ENCODE data around the gene DBNDD1.

Gene DBNDD1

GRCh38 chr16:90031931-90032673, 12.8 kb upstream of the DBNDD1 start:
- Histone ChIP-seq H3K9ac (ENCODE audit: insufficient read length) (no peak overlapping the region), H3K4me3 (no peak overlapping the region), H3K27ac (no peak overlapping the region), H3K9me3 (ENCODE audit: low read depth, low read length) (no peaks in the 10 kb centered on the region), H3K36me3 (ENCODE audit: insufficient read depth, low read length) (0 out of 2 replicates have a peak, but pooled peaks cover 3% of the 10 kb centered on the region)
- no peak for DNase-seq (ENCODE audit: low read depth, low spot score)
- TF ChIP-seq EZH2 (IDR thresholded peaks at IDR 0.05) (no peak), FOXP2 (optimal IDR thresholded peaks at IDR 0.05; ENCODE audit: control extremely low read depth, extremely low read length, insufficient read depth) (no peak), POLR2AphosphoS5 (IDR thresholded peaks at IDR 0.05; ENCODE audit: borderline replicate concordance, low read depth, low read length) (no peak)

GRCh38 chr16:90031186-90031930, 12.1 kb upstream of the DBNDD1 start:
- Histone ChIP-seq H3K36me3 (ENCODE audit: insufficient read depth, low read length) (no peaks in the 10 kb centered on the region), H3K9ac (ENCODE audit: insufficient read length) (no peak overlapping the region), H3K4me3 (no peak overlapping the region), H3K27ac (no peak overlapping the region), H3K9me3 (ENCODE audit: low read depth, low read length) (no peaks in the 10 kb centered on the region)
- DNase-seq (ENCODE audit: low read depth, low spot score): no peak
- TF ChIP-seq POLR2AphosphoS5 (IDR thresholded peaks at IDR 0.05; ENCODE audit: borderline replicate concordance, low read depth, low read length) (no peak), EZH2 (IDR thresholded peaks at IDR 0.05) (no peak), FOXP2 (optimal IDR thresholded peaks at IDR 0.05; ENCODE audit: control extremely low read depth, extremely low read length, insufficient read depth) (no peak)

GRCh38 chr16:90028985-90029384, 9.7 kb upstream of the DBNDD1 start:
- H3K4me3 ChIP-seq: no peak overlapping the region
- no peak for DNase-seq (ENCODE audit: low read depth, low spot score)
- no peaks in the 10 kb centered on the region for H3K9me3 ChIP-seq (ENCODE audit: low read depth, low read length)
- no peaks in the 10 kb centered on the region for H3K36me3 ChIP-seq (ENCODE audit: insufficient read depth, low read length)
- TF ChIP-seq POLR2AphosphoS5 (IDR thresholded peaks at IDR 0.05; ENCODE audit: borderline replicate concordance, low read depth, low read length): no peak
- no peak for TF ChIP-seq EZH2 (IDR thresholded peaks at IDR 0.05)
- TF ChIP-seq FOXP2 (optimal IDR thresholded peaks at IDR 0.05; ENCODE audit: control extremely low read depth, extremely low read length, insufficient read depth): no peak
- no peak overlapping the region for H3K9ac ChIP-seq (ENCODE audit: insufficient read length)
- H3K27ac ChIP-seq: no peak overlapping the region

- no peak for DNase-seq (ENCODE audit: low read depth, low spot score)
- H3K4me3 ChIP-seq: no peak overlapping the region
- no peak overlapping the region for H3K9ac ChIP-seq (ENCODE audit: insufficient read length)
- H3K36me3 ChIP-seq (ENCODE audit: insufficient read depth, low read length): no peaks in the 10 kb centered on the region
- TF ChIP-seq EZH2 (IDR thresholded peaks at IDR 0.05) (no peak), POLR2AphosphoS5 (IDR thresholded peaks at IDR 0.05; ENCODE audit: borderline replicate concordance, low read depth, low read length) (no peak), FOXP2 (optimal IDR thresholded peaks at IDR 0.05; ENCODE audit: control extremely low read depth, extremely low read length, insufficient read depth) (no peak)
- H3K9me3 ChIP-seq (ENCODE audit: low read depth, low read length): no peaks in the 10 kb centered on the region
- H3K27ac ChIP-seq: no peak overlapping the region
Measured at GRCh38 chr16:90027611-90028010, 8.4 kb upstream of the DBNDD1 start.

DNA sequence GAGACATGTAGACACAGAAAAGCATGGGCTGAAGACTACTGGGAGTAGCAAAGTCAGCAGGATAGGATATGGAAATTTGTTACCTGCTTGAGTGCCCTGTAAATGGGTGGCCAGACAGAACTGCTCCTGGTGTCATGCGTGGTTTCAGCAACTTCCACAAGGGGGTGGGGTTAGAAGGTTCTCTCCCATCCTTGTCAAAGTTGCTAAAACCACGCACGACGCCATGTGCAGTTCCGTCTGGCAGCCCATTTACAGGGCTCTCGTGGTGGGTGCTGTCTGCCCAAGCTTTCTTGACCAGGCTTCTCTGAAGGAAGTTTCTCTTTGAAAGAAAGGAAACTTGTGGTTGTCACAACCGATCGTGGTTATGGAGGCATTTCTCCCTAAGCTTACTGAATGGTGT, 6.9 kb upstream of the DBNDD1 start:
- TF ChIP-seq POLR2AphosphoS5 (IDR thresholded peaks at IDR 0.05; ENCODE audit: borderline replicate concordance, low read depth, low read length) (no peak), FOXP2 (optimal IDR thresholded peaks at IDR 0.05; ENCODE audit: control extremely low read depth, extremely low read length, insufficient read depth) (no peak), EZH2 (IDR thresholded peaks at IDR 0.05) (no peak)
- H3K9me3 ChIP-seq (ENCODE audit: low read depth, low read length): no peaks in the 10 kb centered on the region
- no peaks in the 10 kb centered on the region for H3K36me3 ChIP-seq (ENCODE audit: insufficient read depth, low read length)
- H3K27ac ChIP-seq: no peak overlapping the region
- DNase-seq (ENCODE audit: low read depth, low spot score): no peak
- H3K9ac ChIP-seq (ENCODE audit: insufficient read length): no peak overlapping the region
- no peak overlapping the region for H3K4me3 ChIP-seq

- TF ChIP-seq FOXP2 (optimal IDR thresholded peaks at IDR 0.05; ENCODE audit: control extremely low read depth, extremely low read length, insufficient read depth) (no peak), POLR2AphosphoS5 (IDR thresholded peaks at IDR 0.05; ENCODE audit: borderline replicate concordance, low read depth, low read length) (no peak), EZH2 (IDR thresholded peaks at IDR 0.05) (no peak)
- H3K27ac ChIP-seq: no peak overlapping the region
- no peaks in the 10 kb centered on the region for H3K9me3 ChIP-seq (ENCODE audit: low read depth, low read length)
- peak overlapping the region; percentile 63 for H3K9ac ChIP-seq (ENCODE audit: insufficient read length)
- H3K36me3 ChIP-seq (ENCODE audit: insufficient read depth, low read length): no peaks in the 10 kb centered on the region
- DNase-seq (ENCODE audit: low read depth, low spot score): no peak
- H3K4me3 ChIP-seq: peak overlapping the region; percentile 72
Measured at GRCh38 chr16:90023078-90023447, 3.8 kb upstream of the DBNDD1 start.

DNA sequence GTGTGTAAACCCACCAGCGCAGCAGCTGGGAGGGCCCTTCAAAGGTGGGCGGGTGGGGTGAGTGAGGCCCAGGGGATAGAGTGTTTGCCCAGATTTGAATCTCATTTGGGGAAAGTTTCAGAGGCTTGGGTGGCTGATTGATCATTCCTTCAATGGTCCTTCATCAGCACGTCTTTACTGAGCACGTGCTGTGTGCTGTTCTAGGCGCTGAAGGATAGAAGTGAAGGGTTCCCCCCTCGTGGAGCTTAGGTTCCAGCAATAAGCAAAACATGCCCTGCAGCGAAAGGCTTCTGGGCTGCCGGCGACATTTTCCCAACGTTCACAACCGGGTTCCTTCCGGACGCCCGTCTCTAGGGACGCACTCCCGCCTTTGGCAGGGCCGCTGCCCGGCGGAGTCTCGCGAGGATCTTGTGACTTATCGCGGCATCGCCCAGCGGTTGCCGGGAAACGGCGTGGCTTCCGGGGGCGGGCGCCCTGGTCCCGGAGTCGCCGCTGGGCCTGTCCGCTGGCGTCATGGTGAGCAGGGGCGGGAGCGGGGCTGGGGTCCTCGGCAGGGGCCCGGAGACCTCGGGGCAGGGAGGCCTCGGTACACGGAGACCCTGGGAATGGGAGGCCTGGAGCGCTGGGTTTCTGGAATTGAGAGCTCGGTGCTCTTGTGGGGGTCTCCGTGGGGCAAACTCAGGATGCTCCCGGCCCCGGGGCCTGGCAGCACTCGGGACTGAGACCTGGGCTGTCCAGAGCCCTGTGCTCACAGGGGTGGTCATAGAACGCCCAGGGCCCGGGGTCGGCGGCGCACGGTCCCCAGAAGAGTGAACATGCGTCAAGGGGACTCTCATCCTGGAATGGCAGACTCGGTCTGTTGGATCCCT, 3.2 kb upstream of the DBNDD1 start:
- DNase-seq (ENCODE audit: low read depth, low spot score): no peak
- peak overlapping the region; percentile 63 for H3K9ac ChIP-seq (ENCODE audit: insufficient read length)
- H3K36me3 ChIP-seq (ENCODE audit: insufficient read depth, low read length): no peaks in the 10 kb centered on the region
- TF ChIP-seq FOXP2 (optimal IDR thresholded peaks at IDR 0.05; ENCODE audit: control extremely low read depth, extremely low read length, insufficient read depth): no peak
- no peak for TF ChIP-seq POLR2AphosphoS5 (IDR thresholded peaks at IDR 0.05; ENCODE audit: borderline replicate concordance, low read depth, low read length)
- TF ChIP-seq EZH2 (IDR thresholded peaks at IDR 0.05): no peak
- H3K4me3 ChIP-seq: peak overlapping the region; percentile 72
- H3K9me3 ChIP-seq (ENCODE audit: low read depth, low read length): no peaks in the 10 kb centered on the region
- H3K27ac ChIP-seq: peak overlapping the region; percentile 85
